HG03432 (cell line): ENCODE data around the gene EFNB1.

Experiments
- ATAC-seq: cut with Tn5 transposase; IDR thresholded peaks from one replicate; pipeline ENCODE4 v1.9.1; 2021; ENCODE audit warnings: mild to moderate bottlenecking, moderate library complexity; ENCODE audit not compliant: unreplicated experiment

Gene EFNB1

GRCh38 chrX:68827256-68827655, 1.6 kb upstream of the EFNB1 start:
- no peak for ATAC-seq

GRCh38 chrX:68827848-68828624, 785 bp upstream of the EFNB1 start:
- ATAC-seq = peak; percentile 25

GRCh38 chrX:68829582-68830418, 979 bp downstream of the EFNB1 start:
- ATAC-seq = no peak

- ATAC-seq = no peak
Observed at GRCh38 chrX:68830419-68831404, 1.9 kb downstream of the EFNB1 start.

GRCh38 chrX:68831405-68832100, 2.7 kb downstream of the EFNB1 start:
- no peak for ATAC-seq

GRCh38 chrX:68832101-68832416, 3.2 kb downstream of the EFNB1 start:
- peak; percentile 62 for ATAC-seq

GRCh38 chrX:68832516-68833447, 4.0 kb downstream of the EFNB1 start:
- ATAC-seq = no peak

GRCh38 chrX:68833448-68833805, 4.6 kb downstream of the EFNB1 start:
- no peak for ATAC-seq

GRCh38 chrX:68833855-68834331, 5.1 kb downstream of the EFNB1 start:
- ATAC-seq = no peak

- ATAC-seq = no peak
Observed at GRCh38 chrX:68834371-68835103, 5.7 kb downstream of the EFNB1 start.

- no peak for ATAC-seq
Observed at GRCh38 chrX:68835104-68835442, 6.3 kb downstream of the EFNB1 start.

GRCh38 chrX:68835468-68835867, 6.6 kb downstream of the EFNB1 start:
- no peak for ATAC-seq

- no peak for ATAC-seq
Observed at GRCh38 chrX:68837119-68837518, 8.3 kb downstream of the EFNB1 start.

- ATAC-seq = no peak
Observed at GRCh38 chrX:68838571-68838910, 9.7 kb downstream of the EFNB1 start.

GRCh38 chrX:68839771-68840170, 10.9 kb downstream of the EFNB1 start:
- no peak for ATAC-seq

- no peak for ATAC-seq
Observed at GRCh38 chrX:68840256-68840655, 11.4 kb downstream of the EFNB1 start.

- no peak for ATAC-seq
Observed at GRCh38 chrX:68841251-68842049, 12.6 kb downstream of the EFNB1 start.

- no peak for ATAC-seq
Observed at GRCh38 chrX:68842351-68842750, 13.5 kb downstream of the EFNB1 start.
